RWPE1 (cell line): ENCODE measurements around the gene UNC5A.

ENCODE experiments used
- CTCF ChIA-PET: fragments of 350-600 bp; sonication (Branson Sonifier 250); formaldehyde crosslinking; extraction: SDS; loops from one replicate; lab custom pipeline; 2021; lab: Yijun Ruan, JAX
- POLR2A ChIA-PET: fragments of 400-600 bp; formaldehyde crosslinking; extraction: SDS; loops from one replicate; lab custom pipeline; 2020; ENCODE audit warnings: antibody characterized with exemption; ENCODE audit not compliant: low non-redundant PET; lab: Yijun Ruan, JAX
- DNase-seq: peaks from one replicate; pipeline ENCODE4 v3.0.0; 2012; ENCODE audit warnings: low spot score
- H3K27ac ChIP-seq: fragments of 450-650 bp; 2 replicates; pipeline ENCODE4 v1.5.1; 2017
- CTCF ChIP-seq: fragments of 450-650 bp; conservative IDR thresholded peaks from 2 replicates; pipeline ENCODE4 v1.5.1; 2017; ENCODE audit warnings: low read depth, mild to moderate bottlenecking

UNC5A gene

DNA sequence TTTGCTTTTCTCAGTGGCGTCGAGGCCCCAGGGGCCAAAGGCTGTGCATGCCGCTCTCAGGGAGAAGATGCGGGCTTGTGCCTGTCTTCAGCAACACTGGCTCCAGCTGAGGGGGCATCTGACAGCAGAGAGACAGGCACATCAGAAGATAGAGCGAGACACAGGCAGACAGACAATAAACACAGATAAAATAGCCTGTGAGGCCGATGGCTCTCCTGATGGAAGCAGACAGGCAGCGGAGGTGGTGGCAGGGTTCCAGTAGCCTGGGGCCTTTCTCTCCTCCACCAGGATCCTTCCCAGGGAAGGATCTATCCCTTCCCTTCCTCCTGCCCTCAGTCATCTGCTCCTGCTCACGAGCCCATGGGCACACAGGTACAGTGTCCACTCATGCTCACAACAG is 16.6 kb upstream of the UNC5A start:
- ChIA-PET POLR2A (no interaction called here), CTCF (interaction anchor here (0.5 to 1.0 kb wide), 3 partner anchors 9 to 78 kb away, joined by 3 to 7 read pairs (median 3); no protein-coding TSS in a partner anchor)
- no peak for DNase-seq
- TF ChIP-seq CTCF, result no peak
- no peak overlapping the region for H3K27ac ChIP-seq

DNA sequence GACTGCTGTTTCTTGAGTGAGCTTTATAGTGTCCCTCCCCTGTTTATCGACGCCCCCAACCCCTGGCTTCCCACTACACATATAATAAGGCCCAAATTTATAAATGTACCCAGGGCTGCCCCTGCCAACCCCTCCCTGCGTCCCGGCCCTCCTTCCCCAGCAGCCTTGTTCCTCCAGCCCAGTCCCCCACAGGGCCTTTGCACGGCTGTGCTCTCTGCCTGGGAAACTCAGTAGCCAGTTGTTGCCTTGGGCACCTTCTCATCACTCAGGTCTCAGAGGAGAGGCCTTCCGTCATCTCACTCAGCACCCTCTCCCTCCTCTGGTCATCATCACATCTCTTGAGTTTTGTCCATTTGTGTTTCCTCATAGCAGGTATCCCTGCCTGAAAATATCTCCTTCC is 15.8 kb upstream of the UNC5A start:
- CTCF ChIA-PET, result no interaction called here
- TF ChIP-seq CTCF, result no peak
- no peak overlapping the region for H3K27ac ChIP-seq
- POLR2A ChIA-PET, result no interaction called here
- DNase-seq, result no peak

- CTCF ChIA-PET, result interaction anchor here (0.5 kb wide), 1 partner anchor 37 kb away, joined by 9 read pairs; no protein-coding TSS in a partner anchor
- POLR2A ChIA-PET, result no interaction called here
- DNase-seq, result peak; percentile 68
- H3K27ac ChIP-seq, result peak overlapping the region; percentile 27; the same call in 1 of the 2 replicates
- no peak for TF ChIP-seq CTCF
These were observed 13.9 kb upstream of the UNC5A start for GRCh38 chr5:176796411-176796810.

DNA sequence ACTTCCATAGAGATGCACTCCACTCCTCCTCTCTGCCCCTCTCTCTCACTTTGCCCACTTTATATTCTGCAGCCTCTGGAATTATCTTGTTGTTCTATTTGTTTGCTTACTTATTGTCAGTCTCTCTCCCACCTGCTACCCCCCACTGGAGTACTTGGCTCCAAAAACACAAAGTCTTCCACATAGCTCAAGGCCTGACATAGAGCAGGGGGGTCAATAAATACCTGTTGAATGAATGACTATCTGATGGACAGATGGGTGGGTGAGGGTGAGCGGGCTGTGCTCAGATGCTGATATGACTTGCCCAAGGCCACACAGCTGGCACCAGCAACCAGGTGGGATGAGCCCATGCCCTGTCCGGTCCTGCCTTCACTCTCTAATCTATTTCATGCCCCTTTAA is 13.4 kb upstream of the UNC5A start:
- POLR2A ChIA-PET, result no interaction called here
- H3K27ac ChIP-seq, result no peak overlapping the region; the same call in 1 of the 2 replicates
- CTCF ChIA-PET, result no interaction called here
- no peak for TF ChIP-seq CTCF
- no peak for DNase-seq

- POLR2A ChIA-PET, result no interaction called here
- CTCF ChIA-PET, result interaction anchor here (1.0 kb wide), 1 partner anchor 16 kb away, joined by 3 read pairs; no protein-coding TSS in a partner anchor
- no peak overlapping the region for H3K27ac ChIP-seq
- no peak for TF ChIP-seq CTCF
- DNase-seq, result no peak
These were observed 12.8 kb upstream of the UNC5A start for GRCh38 chr5:176797456-176798050.

- DNase-seq, result no peak
- TF ChIP-seq CTCF, result no peak
- POLR2A ChIA-PET, result no interaction called here
- H3K27ac ChIP-seq, result no peak overlapping the region
- CTCF ChIA-PET, result interaction anchor here (0.7 to 1.0 kb wide), 2 partner anchors 16 to 634 kb away, joined by 3 read pairs; no protein-coding TSS in a partner anchor
These were observed 12.1 kb upstream of the UNC5A start for GRCh38 chr5:176798086-176798876.
